ENCODE measurements around the gene LTB4R2.

GRCh38 chr14:24279301-24280186 lies 30.4 kb upstream of the LTB4R2 start:
- TF ChIP-seq CTCF (conservative IDR thresholded peaks at IDR 0.05), result peak; percentile 45
- no peak for TF ChIP-seq EZH2 (IDR thresholded peaks at IDR 0.05; ENCODE audit: low read depth)

Measured in PC-9 (cell line).